Measurements from ENCODE around the gene TMEM171.

The TMEM171 gene

GRCh38 chr5:73150876-73151275, 30.5 kb downstream of the TMEM171 start:
- Histone ChIP-seq H3K27ac (ENCODE audit: low read depth in 2 of 2, low read length in 2 of 2) (peak overlapping the region; percentile 38 to 44), H3K9ac (ENCODE audit: low read depth in 1 of 2, low read length in 2 of 2) (peak overlapping the region in 1 of 2 donors; percentile 29)

GRCh38 chr5:73151766-73152410, 31.5 kb downstream of the TMEM171 start:
- peaks cover 12 to 19% of the 10 kb centered on the region in 2 donors for H3K4me1 ChIP-seq (ENCODE audit: control insufficient read depth in 2 of 2, insufficient read depth in 2 of 2, low read length in 2 of 2)
- H3K9me3 ChIP-seq (ENCODE audit: control insufficient read depth in 2 of 2, low read length in 2 of 2): no peaks in the 10 kb centered on the region
- no peak overlapping the region for H3K27ac ChIP-seq (ENCODE audit: low read depth in 2 of 2, low read length in 2 of 2)
- H3K9ac ChIP-seq (ENCODE audit: low read depth in 1 of 2, low read length in 2 of 2): no peak overlapping the region
- no peaks in the 10 kb centered on the region for H3K36me3 ChIP-seq (ENCODE audit: control insufficient read depth in 2 of 2, insufficient read depth in 2 of 2, low read length in 2 of 2)
- H3K27me3 ChIP-seq (ENCODE audit: control insufficient read depth in 2 of 2, insufficient read depth in 2 of 2, low read length in 2 of 2): no peaks in the 10 kb centered on the region
- H3K4me3 ChIP-seq (ENCODE audit: low read length in 2 of 2): no peak overlapping the region

More at GRCh38 chr5:73150876-73151275, 30.5 kb downstream of the TMEM171 start:
- Histone ChIP-seq H3K27me3 (ENCODE audit: control insufficient read depth in 2 of 2, insufficient read depth in 2 of 2, low read length in 2 of 2) (no peaks in the 10 kb centered on the region), H3K9me3 (ENCODE audit: control insufficient read depth in 2 of 2, low read length in 2 of 2) (no peaks in the 10 kb centered on the region), H3K36me3 (ENCODE audit: control insufficient read depth in 2 of 2, insufficient read depth in 2 of 2, low read length in 2 of 2) (no peaks in the 10 kb centered on the region), H3K4me1 (ENCODE audit: control insufficient read depth in 2 of 2, insufficient read depth in 2 of 2, low read length in 2 of 2) (peaks cover 12 to 19% of the 10 kb centered on the region in 2 donors), H3K4me3 (ENCODE audit: low read length in 2 of 2) (no peak overlapping the region)

- Histone ChIP-seq H3K27me3 (ENCODE audit: control insufficient read depth in 2 of 2, insufficient read depth in 2 of 2, low read length in 2 of 2) (peaks cover 0 to 3% of the 10 kb centered on the region in 2 donors), H3K27ac (ENCODE audit: low read depth in 2 of 2, low read length in 2 of 2) (no peak overlapping the region), H3K9me3 (ENCODE audit: control insufficient read depth in 2 of 2, low read length in 2 of 2) (no peaks in the 10 kb centered on the region), H3K4me1 (ENCODE audit: control insufficient read depth in 2 of 2, insufficient read depth in 2 of 2, low read length in 2 of 2) (peaks cover 12 to 19% of the 10 kb centered on the region in 2 donors), H3K9ac (ENCODE audit: low read depth in 1 of 2, low read length in 2 of 2) (no peak overlapping the region), H3K36me3 (ENCODE audit: control insufficient read depth in 2 of 2, insufficient read depth in 2 of 2, low read length in 2 of 2) (no peaks in the 10 kb centered on the region), H3K4me3 (ENCODE audit: low read length in 2 of 2) (no peak overlapping the region)
These were observed 32.3 kb downstream of the TMEM171 start for GRCh38 chr5:73152411-73153388.

GRCh38 chr5:73153513-73153912, 33.1 kb downstream of the TMEM171 start:
- Histone ChIP-seq H3K4me1 (ENCODE audit: control insufficient read depth in 2 of 2, insufficient read depth in 2 of 2, low read length in 2 of 2) (peaks cover 12 to 19% of the 10 kb centered on the region in 2 donors), H3K4me3 (ENCODE audit: low read length in 2 of 2) (no peak overlapping the region), H3K9me3 (ENCODE audit: control insufficient read depth in 2 of 2, low read length in 2 of 2) (no peaks in the 10 kb centered on the region), H3K9ac (ENCODE audit: low read depth in 1 of 2, low read length in 2 of 2) (no peak overlapping the region), H3K27ac (ENCODE audit: low read depth in 2 of 2, low read length in 2 of 2) (no peak overlapping the region), H3K36me3 (ENCODE audit: control insufficient read depth in 2 of 2, insufficient read depth in 2 of 2, low read length in 2 of 2) (no peaks in the 10 kb centered on the region), H3K27me3 (ENCODE audit: control insufficient read depth in 2 of 2, insufficient read depth in 2 of 2, low read length in 2 of 2) (peaks cover 0 to 4% of the 10 kb centered on the region in 2 donors)

GRCh38 chr5:73154208-73155006, 34.0 kb downstream of the TMEM171 start:
- Histone ChIP-seq H3K27ac (ENCODE audit: low read depth in 2 of 2, low read length in 2 of 2) (no peak overlapping the region), H3K4me3 (ENCODE audit: low read length in 2 of 2) (no peak overlapping the region), H3K36me3 (ENCODE audit: control insufficient read depth in 2 of 2, insufficient read depth in 2 of 2, low read length in 2 of 2) (no peaks in the 10 kb centered on the region), H3K9ac (ENCODE audit: low read depth in 1 of 2, low read length in 2 of 2) (no peak overlapping the region), H3K9me3 (ENCODE audit: control insufficient read depth in 2 of 2, low read length in 2 of 2) (no peaks in the 10 kb centered on the region), H3K27me3 (ENCODE audit: control insufficient read depth in 2 of 2, insufficient read depth in 2 of 2, low read length in 2 of 2) (peaks cover 4% of the 10 kb centered on the region in 2 donors), H3K4me1 (ENCODE audit: control insufficient read depth in 2 of 2, insufficient read depth in 2 of 2, low read length in 2 of 2) (peaks cover 11 to 19% of the 10 kb centered on the region in 2 donors)

- no peak overlapping the region for H3K9ac ChIP-seq (ENCODE audit: low read depth in 1 of 2, low read length in 2 of 2)
- no peak overlapping the region for H3K4me3 ChIP-seq (ENCODE audit: low read length in 2 of 2)
- peaks cover 4 to 5% of the 10 kb centered on the region in 2 donors for H3K27me3 ChIP-seq (ENCODE audit: control insufficient read depth in 2 of 2, insufficient read depth in 2 of 2, low read length in 2 of 2)
- no peak overlapping the region for H3K27ac ChIP-seq (ENCODE audit: low read depth in 2 of 2, low read length in 2 of 2)
- peaks cover 10 to 16% of the 10 kb centered on the region in 2 donors for H3K4me1 ChIP-seq (ENCODE audit: control insufficient read depth in 2 of 2, insufficient read depth in 2 of 2, low read length in 2 of 2)
- H3K9me3 ChIP-seq (ENCODE audit: control insufficient read depth in 2 of 2, low read length in 2 of 2): no peaks in the 10 kb centered on the region
- H3K36me3 ChIP-seq (ENCODE audit: control insufficient read depth in 2 of 2, insufficient read depth in 2 of 2, low read length in 2 of 2): no peaks in the 10 kb centered on the region
These were observed 35.2 kb downstream of the TMEM171 start for GRCh38 chr5:73155271-73156222.

GRCh38 chr5:73157414-73158303, 37.3 kb downstream of the TMEM171 start:
- no peaks in the 10 kb centered on the region for H3K36me3 ChIP-seq (ENCODE audit: control insufficient read depth in 2 of 2, insufficient read depth in 2 of 2, low read length in 2 of 2)
- no peak overlapping the region for H3K9ac ChIP-seq (ENCODE audit: low read depth in 1 of 2, low read length in 2 of 2)
- peaks cover 0 to 3% of the 10 kb centered on the region in 2 donors for H3K4me1 ChIP-seq (ENCODE audit: control insufficient read depth in 2 of 2, insufficient read depth in 2 of 2, low read length in 2 of 2)
- no peak overlapping the region for H3K4me3 ChIP-seq (ENCODE audit: low read length in 2 of 2)
- H3K27ac ChIP-seq (ENCODE audit: low read depth in 2 of 2, low read length in 2 of 2): no peak overlapping the region
- peaks cover 4 to 5% of the 10 kb centered on the region in 2 donors for H3K27me3 ChIP-seq (ENCODE audit: control insufficient read depth in 2 of 2, insufficient read depth in 2 of 2, low read length in 2 of 2)
- no peaks in the 10 kb centered on the region for H3K9me3 ChIP-seq (ENCODE audit: control insufficient read depth in 2 of 2, low read length in 2 of 2)

- peaks cover 5 to 7% of the 10 kb centered on the region in 2 donors for H3K27me3 ChIP-seq (ENCODE audit: control insufficient read depth in 2 of 2, insufficient read depth in 2 of 2, low read length in 2 of 2)
- H3K36me3 ChIP-seq (ENCODE audit: control insufficient read depth in 2 of 2, insufficient read depth in 2 of 2, low read length in 2 of 2): no peaks in the 10 kb centered on the region
- no peak overlapping the region for H3K9ac ChIP-seq (ENCODE audit: low read depth in 1 of 2, low read length in 2 of 2)
- H3K4me3 ChIP-seq (ENCODE audit: low read length in 2 of 2): no peak overlapping the region
- no peaks in the 10 kb centered on the region for H3K9me3 ChIP-seq (ENCODE audit: control insufficient read depth in 2 of 2, low read length in 2 of 2)
- no peaks in the 10 kb centered on the region for H3K4me1 ChIP-seq (ENCODE audit: control insufficient read depth in 2 of 2, insufficient read depth in 2 of 2, low read length in 2 of 2)
- H3K27ac ChIP-seq (ENCODE audit: low read depth in 2 of 2, low read length in 2 of 2): no peak overlapping the region
These were observed 37.9 kb downstream of the TMEM171 start for GRCh38 chr5:73158313-73158712.
